HG02970 (cell line): ENCODE measurements around the gene DNAJC16.

Experiments
- ATAC-seq: cut with Tn5 transposase; IDR thresholded peaks from one replicate; pipeline ENCODE4 v1.9.1; 2021; ENCODE audit warnings: mild to moderate bottlenecking, moderate library complexity, moderate number of reproducible peaks; ENCODE audit not compliant: unreplicated experiment, low FRiP score

Gene DNAJC16

DNA sequence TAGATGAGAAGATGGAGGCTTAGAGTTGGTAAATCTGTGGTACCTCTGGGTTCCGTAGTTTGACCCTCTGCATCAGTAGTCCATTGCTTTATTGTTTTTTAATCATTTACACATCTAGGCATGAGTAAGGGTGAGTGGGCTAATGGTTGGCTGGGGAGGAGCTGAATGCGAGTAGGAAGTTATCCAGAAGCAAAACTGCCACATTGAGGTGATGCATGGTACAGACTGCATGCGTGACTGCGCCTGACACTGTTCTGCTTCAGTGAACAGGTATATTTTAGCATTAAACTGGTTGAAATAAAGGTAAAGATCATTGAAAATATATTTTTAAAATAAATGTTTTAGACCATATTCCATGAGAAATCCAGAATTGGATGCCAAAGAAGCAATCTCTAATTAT lies 4.4 kb downstream of the DNAJC16 start:
- ATAC-seq = no peak

DNA sequence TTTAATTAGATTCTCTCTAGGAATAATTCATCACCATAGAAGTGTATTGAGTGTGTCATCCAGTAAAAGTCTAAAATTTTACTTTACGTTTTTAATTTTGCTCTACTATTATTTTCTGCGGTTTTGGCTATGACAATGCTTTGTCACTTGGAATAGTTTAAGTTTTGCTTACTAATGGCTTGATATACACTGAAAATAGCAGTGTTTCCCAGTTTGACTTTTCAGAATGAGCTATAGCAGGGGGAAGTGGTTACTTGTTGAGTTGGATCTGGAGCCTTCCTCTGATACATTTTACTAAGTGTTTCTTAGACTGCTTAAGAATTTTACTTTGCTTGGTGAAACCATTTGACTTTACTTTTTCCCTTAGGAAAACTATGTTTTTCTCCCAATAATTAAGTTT lies 5.0 kb downstream of the DNAJC16 start:
- no peak for ATAC-seq

DNA sequence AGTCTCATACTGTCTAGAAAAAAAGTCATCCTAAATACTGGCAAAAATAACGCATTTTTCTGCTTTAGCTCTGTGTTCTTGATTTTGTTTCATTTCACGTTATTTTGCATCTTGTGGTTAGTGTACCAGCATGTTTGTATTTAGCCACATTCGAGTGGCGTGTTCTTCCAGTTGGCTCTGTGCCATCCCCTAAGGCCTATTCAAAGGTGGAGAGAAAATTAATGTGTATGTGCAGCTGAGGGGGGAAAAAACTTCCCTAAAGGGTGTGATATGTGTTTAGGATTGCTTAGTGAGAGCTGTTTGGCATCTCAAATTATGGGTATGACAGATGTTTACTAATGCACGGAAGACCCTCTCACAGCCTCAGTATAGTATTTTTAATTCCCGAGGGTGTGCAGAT lies 12.1 kb downstream of the DNAJC16 start:
- no peak for ATAC-seq

DNA sequence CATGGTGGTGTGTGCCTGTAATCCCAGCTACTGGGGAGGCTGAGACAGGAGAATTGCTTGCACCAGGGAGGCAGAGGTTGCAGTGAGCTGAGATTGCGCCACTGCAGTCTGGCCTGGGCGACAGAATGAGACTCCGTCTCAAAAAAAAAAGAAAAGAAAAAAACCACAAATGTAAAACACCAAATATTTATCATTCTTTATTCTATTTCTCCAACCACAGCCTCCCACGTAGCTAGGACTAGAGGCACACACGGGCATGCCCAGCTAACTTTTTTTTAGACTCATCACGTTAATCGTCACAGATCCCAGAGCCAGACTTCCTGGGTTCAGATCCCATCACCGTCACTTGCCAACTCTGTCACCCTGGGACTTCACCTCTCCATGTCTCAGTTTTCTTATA lies 13.5 kb downstream of the DNAJC16 start:
- ATAC-seq = no peak

DNA sequence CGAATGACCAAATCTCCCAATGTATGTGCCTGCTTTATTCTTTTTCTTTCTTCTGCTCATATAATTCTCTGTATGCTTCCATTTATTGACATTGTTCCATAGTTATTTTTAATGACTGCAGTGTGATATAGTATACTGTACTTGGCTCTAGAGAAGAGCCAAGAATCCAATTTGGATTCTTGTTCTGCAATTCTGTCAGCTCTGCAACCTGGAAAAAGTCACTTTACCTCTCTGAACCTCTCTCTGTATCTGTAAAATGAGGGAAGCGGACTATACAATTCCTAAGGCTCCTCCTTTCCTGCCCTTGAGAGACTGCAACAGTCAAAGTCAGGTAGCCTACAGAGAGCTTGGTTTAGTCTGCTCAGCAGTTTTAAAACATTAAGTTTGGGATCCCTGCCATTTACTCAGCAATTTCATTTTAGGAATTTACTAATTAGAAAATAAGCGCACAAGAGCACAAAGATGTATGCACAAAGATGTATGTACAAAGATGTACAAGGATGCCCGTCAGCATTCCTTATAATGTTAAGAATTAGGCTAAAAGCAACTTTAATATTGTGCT lies 14.7 kb downstream of the DNAJC16 start:
- no peak for ATAC-seq

DNA sequence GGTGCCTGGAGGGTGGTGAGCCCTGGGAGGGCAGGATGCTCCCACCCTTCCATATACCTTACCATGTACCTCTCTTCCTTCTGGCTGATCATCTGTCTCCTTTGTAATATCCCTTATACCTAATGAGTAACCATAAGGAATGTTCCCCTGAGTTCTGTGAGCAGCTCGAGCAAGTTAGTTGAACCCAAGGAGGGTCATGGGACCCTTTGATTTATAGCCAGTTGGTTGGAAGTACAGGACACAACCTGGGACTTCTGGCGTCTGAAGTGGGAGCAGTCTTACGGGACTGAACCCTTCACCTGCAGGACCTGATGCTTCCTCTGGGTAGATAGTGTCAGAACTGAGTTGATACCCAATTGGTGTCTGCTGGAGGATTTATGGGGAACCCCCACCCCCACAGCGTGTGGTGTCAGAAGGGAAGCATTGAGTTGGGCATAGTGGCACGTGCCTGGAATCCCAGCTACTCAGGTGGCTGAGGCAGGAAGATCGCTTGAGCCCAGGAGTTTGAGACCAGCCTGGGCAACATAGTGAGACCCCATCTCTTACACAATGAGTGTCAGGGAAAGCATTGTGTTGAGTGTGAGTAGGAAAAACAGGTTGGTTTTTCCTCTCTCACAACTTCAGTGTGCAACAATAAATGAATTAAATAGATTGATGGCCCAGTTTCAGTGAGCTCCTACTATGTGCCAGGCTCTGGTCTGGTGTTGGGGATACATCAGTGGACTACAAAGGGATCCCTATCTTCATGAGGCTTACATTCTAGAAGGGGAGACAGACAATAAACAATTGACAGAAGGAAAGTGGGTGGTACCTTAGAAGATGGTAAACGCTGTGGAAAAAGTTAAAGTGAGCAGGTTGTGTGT lies 16.0 kb downstream of the DNAJC16 start:
- ATAC-seq = no peak

DNA sequence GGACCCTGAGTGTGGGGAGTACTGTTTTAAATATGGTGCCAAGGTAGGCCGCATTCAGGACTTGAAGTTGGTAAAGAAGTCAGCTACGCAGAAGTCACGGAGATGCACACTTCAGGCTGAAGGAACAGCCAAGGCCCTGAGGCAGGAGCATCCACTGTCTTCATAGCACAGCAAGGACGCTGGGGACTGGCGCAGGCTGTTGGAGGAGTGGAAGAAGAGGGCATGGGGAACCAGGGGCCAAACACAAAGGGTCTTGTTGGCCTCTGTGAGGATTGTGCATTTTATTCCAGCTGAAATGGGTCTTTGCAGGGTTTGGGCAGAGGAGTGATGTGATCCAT lies 16.6 kb downstream of the DNAJC16 start:
- ATAC-seq = no peak

DNA sequence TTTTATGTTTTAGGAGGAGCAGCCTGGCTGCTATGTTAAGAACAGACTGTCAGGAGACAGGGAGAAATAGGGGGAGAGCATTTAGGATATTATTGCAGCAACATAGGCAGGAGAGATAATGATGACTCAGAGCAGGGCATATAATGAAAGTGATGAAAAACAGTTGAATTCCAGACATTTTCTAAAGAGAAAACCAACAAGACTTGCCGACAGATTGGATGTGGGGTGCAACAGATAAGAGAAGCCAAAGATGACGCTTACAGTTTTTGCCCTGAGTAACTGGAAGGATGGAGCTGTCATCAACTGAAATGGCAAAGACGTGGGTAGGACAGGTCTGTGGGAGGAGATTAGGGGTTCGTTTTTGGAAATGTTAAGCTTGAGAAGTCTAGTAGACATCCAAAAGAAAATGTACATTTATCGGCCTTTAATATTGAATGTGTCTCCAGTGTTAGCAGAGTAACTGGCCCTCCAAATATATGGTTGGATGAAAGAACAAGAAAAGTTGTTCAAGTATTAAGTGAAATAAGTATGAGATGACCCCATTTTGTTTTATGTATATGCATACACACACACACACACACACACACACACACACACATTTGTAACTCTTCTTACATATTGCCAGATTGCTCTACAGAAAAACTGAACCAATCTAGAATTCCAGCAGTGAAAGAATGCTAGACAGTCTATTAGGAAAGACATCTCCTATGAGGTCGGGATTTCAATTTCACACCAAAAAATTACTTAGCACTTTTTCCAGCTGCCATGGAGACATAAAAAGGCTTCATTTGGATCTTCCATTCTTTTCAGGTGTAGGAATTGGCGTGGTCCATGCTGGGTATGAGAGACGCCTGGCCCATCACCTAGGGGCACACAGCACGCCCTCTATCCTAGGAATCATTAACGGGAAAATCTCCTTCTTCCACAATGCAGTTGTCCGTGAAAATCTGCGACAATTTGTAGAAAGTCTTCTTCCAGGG lies 17.2 kb downstream of the DNAJC16 start:
- no peak for ATAC-seq

DNA sequence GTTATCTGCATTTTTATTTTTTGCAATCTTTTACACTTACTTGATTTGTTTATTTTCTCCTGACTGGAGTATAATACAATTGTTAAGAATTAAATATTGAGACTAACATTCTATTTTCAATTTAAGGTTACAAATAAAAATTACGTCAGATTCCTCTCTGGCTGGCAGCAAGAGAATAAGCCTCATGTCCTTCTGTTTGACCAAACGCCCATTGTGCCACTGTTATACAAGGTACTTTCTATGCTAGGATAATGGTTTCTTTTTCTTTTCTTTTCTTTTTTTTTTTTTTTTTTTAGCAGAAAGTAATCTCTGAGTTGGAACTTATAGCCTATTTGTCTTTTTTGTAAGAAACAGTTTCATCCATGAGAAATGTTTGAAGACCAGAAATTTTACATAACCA lies 20.0 kb downstream of the DNAJC16 start:
- no peak for ATAC-seq

DNA sequence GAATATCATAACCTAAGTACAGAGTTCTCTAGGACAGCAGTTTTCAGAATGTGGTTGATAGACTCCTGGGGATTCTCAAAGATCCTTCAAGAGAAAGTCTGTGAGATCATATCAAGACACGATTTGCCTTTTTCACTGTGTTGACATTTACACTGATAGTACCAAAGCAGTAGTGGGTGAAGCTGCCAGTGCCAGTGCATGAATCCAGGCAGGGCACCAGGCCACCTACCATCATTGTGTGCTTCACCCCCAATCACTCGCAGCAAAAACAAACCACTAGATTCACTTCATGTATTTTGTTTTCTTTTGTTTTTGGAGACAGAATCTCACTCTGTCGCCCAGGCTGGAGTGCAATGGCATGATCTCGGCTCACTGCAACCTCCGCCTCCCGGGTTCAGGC lies 23.9 kb downstream of the DNAJC16 start:
- no peak for ATAC-seq

DNA sequence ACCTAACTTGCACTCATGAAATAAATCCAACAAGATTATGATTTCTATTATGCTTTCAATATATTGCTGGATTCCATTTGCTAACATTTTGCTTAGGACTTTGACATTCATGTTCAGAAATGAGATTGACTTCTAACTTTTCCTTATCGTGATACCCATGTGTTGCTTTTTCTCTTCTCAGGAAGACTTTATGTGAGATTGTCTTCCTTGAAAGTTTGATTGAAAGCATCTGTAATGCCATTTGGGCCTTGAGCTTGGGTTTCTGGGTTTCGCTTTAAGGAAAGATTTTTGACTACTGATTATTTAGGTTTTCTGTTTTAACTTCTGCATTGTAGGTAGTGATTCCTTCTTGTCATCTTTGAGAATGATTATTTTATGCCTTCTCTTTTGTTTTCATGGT lies 30.4 kb downstream of the DNAJC16 start:
- ATAC-seq = no peak

DNA sequence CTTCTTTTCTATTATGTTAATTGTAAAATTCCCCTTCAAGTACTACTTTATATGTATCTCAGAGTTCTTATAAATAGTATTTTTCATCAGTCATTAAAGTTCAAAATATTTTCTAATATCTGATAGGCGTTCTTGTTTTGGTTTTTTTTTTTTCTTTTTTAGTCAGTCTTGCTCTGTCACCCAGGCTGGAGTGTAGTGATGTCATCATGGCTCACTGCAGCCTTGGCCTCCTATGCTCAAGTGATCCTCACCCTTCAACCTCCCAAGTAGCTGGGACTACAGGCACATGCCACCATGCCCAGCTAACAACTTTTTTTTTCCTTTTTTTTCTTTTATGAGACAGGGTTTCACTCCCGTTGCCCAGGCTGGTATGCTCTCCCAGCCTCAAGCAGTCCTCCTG lies 30.9 kb downstream of the DNAJC16 start:
- ATAC-seq = no peak

DNA sequence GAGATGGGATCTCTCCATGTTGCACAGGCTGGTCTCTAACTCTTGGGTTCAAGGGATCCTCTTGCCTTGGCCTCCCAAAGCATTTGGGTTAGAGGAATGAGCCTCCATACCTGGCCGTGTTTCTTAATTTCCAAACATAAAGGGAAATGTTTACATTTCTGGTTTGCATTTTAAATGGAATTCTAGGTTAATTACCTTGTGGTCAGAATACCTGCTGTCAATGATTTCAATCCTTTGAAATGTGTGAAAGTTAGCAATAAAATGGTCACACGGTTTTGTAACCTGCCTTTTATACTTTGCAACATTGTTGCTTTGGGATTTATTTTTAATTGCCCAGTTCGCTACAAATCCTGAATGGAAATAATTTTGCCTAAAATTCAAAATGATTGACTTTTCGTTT lies 31.9 kb downstream of the DNAJC16 start:
- ATAC-seq = no peak

DNA sequence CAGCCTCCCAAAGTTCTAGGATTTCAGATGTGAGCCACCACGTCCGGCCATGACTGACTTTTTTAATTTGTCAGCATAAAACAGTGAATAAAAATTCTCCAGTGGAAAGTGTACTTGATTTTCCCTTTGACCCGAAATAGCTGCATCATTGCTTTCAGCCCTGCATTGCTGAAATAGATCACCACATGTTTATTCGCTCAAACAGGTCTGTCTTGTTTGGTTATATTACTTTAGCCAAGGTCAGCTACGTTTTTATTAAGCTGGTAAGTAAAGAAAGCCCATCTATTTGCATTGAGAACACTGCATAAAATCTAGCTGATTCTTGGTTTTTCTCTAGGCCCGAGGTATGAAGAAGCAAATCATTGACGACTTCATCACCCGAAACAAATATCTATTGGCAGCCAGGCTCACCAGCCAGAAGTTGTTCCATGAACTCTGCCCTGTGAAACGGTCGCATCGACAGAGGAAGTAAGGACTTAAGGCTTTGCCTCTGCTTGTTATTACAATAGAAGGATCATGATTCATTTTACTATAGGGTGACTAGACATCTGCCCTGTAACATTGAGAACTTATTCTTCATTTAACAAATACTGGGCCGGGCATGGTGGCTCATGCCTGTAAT lies 32.7 kb downstream of the DNAJC16 start:
- no peak for ATAC-seq

DNA sequence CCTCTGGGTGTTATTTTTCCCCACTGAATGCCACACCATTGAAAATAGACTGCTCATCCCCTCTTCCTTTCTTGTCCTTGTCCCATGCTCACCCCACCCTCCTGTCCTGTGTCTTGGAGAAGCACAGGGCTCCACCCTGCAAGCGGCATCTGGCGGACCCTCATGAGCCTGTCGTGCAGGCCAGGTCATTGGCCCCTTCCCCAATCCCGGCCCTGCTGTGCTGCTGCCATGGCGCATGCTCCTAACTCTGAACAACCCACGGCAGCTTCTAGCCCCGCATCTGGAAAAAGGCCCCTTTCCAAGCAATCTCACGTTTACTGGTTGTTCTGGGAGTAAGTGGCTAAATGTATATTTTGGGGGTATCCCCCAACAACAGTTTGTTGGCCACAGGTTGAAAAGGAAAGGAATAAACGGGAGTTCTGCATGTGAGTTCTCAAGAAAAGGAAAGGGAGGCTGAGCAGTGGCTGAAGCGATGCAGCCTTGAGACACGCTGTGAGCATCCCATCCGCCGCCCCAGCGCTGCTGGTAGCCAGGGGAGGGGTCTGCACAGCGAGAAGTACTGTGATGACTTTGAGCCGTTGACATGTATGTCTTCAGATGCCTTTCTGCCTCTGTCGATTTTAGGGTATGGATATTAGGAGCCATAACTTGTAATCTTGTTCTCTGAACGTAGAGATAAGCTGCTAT lies 41.9 kb downstream of the DNAJC16 start:
- no peak for ATAC-seq

DNA sequence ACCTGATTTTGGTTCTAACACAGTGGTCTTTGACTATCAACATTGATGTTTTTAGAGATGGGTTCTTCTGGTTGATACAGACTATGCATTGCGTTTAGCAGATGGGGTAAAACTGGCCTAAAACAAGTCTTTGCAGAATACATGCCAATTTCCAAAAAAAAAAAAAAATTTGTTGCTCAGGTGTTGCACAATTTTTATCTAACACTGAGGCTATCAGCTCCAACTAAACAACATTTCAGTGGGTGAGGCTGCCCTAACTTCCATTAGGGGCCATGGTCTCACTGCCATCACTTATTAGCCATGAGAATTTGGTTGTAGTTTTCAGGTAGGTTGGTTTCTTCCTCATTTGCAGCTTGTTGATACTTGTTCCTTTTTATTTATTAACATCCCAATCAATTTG lies 44.2 kb downstream of the DNAJC16 start:
- no peak for ATAC-seq

DNA sequence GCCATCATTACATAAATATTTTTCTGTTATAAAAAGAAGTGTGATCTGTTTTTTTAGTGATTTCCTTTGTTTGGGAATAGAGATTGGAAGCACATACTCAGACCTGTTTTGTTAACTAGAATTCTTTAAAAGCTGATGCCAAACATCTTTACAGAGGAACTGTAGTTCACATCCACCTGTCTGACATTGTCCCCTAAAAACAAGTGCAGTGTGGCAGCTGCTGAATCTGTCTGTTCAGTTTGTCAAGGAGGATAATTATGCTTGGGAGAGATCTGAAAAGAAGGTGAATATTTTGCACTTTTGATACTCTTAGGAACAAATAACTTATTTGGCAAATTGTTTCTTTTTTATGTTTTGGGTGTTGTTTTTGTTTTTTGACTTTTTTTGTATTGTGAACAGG lies 44.6 kb downstream of the DNAJC16 start:
- no peak for ATAC-seq

DNA sequence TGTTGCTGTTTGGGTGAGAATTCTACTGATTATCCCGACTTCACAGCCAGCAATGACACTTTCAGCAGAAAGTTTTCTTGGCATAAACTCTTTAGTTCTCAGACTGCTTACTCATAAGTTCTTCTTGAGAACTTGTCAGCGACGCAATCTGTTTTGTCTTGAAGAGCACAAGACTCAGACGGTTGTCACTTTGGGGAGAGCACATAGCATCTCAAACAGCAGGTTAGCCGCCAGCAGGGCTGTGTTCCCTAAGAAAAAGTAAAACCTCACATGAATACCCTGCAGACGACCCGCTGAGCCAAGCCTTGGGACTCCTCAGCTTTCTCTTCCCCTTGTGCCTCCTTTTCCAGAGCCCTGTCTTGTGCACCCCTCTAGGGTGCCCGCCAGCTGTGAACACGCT lies 46.8 kb downstream of the DNAJC16 start:
- no peak for ATAC-seq

DNA sequence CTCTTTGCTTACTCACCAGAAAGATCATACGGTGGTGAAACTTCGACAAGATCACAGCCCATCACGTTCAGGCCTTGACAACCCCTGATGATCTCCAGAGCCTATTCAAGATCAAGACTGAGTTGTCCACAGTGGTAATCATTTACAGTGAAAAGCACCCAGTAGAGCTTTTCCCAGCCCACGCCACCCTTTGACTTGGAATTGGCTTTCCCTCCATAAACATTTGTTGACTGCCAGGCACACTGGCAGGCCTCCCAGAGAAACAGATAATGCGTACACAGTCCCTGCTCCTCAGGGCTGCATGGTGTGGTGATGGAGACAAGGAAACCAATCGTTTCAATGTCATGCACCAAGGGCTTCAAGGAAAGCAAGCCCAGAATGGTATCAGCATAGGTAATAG lies 48.1 kb downstream of the DNAJC16 start:
- ATAC-seq = no peak

DNA sequence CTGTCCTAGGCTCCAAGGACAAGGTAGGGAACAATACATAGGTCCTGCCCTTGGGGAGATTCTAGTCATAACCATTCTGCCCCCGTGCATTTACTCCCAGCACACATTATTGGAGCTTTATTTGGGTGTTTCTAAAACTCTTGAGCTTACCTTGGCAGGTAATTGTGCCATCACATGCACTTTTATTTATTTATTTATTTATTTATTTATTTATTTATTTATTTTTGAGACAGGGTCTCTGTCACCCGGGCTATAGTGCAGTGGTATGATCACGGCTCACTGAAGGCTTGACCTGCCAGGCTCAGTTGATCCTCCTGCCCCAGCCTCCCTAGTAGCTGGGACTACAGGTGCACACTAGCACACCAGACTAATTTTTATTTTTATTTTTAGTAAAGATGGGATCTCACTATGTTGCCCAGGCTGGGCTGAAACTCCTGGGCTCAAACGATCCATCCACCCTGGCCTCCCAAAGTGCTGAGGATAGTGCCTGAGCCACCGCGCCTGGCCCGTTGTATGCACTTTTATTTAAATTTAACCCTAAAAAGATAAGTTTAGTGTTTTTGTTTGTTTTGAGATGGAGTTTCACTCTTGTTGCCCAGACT lies 49.0 kb downstream of the DNAJC16 start:
- ATAC-seq = no peak
